Measurements from ENCODE around the gene EGLN1.

Gene EGLN1

GRCh38 chr1:231395998-231396390 lies 26.1 kb downstream of the EGLN1 start:
- DNase-seq = no peak
- H3K4me1 Mint-ChIP-seq (ENCODE audit: low read depth) = peaks cover 63% of the 10 kb centered on the region
- H3K36me3 Mint-ChIP-seq (ENCODE audit: low read depth) = peaks cover 5% of the 10 kb centered on the region
- H3K9me3 Mint-ChIP-seq = no peaks in the 10 kb centered on the region
- peak overlapping the region; percentile 39 for H3K27ac Mint-ChIP-seq
- H3K27me3 Mint-ChIP-seq = no peaks in the 10 kb centered on the region
- H3K4me3 Mint-ChIP-seq = no peak overlapping the region

DNA sequence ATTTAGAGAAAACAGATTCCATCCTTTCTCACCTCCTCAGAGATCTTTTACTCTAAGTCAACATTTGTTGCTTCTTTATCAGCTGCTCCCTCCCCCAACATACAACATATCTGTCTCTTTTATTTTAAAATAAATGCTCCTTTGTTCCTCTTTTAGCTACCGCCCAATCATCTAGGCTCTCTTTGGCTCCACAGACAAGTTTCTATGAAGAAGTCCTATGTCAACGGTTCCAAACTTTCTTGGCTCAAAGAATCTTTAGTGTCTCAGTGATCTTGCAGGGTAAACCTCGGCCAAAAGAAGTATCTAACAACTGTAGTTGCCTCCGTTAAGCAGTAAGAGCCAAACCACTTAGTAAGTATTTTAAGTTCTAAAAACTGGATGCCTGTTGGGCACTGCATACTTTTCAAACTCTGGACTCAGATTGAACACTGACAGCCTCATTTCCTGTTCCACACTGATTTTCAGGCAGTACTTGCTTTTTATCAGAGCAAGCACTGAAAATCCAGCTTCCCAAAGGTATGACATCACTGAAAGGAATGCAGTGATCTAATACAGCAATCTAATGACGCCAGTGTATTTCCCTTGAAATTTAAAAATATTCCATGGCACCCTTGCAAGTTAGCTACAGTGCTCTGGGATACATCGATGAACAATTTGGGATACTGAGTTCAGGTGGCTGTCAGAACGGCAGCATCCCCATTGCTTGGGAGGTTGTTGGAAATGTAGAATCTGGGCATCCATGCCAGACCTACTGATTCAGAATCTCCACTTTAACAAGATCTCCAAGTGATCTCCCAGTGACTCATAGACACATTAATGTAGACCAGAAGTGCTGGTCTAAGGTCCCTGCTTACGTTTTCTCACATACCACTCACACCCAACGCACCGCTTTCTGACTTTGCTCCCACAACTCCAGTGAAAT lies 26.8 kb downstream of the EGLN1 start:
- Mint-ChIP-seq H3K4me3 (no peak overlapping the region), H3K27ac (no peak overlapping the region), H3K4me1 (ENCODE audit: low read depth) (peaks cover 66% of the 10 kb centered on the region), H3K36me3 (ENCODE audit: low read depth) (peaks cover 5% of the 10 kb centered on the region), H3K9me3 (no peaks in the 10 kb centered on the region), H3K27me3 (no peaks in the 10 kb centered on the region)
- DNase-seq = no peak

DNA sequence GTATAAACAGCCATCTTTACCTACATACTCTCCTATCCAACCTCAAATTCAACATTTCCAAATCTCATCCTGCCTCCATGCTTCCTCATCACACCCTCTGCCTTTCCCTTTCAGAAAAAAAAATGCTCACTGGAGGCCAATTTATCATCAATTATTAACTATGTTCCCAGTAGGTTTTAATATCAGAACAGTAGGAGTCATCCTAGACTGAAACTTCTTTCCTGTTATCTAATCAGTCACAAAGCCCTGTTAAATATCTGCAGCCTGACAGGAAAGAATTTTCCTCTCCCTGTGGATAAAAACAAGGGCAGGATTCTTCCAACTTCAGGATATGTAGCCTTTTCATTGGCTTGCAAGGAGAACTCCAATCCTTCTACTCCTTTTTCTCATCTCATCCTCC lies 28.4 kb downstream of the EGLN1 start:
- Mint-ChIP-seq H3K27me3 (no peaks in the 10 kb centered on the region), H3K4me1 (ENCODE audit: low read depth) (peaks cover 65% of the 10 kb centered on the region), H3K27ac (no peak overlapping the region), H3K36me3 (ENCODE audit: low read depth) (peaks cover 10% of the 10 kb centered on the region), H3K4me3 (no peak overlapping the region), H3K9me3 (no peaks in the 10 kb centered on the region)
- no peak for DNase-seq

DNA sequence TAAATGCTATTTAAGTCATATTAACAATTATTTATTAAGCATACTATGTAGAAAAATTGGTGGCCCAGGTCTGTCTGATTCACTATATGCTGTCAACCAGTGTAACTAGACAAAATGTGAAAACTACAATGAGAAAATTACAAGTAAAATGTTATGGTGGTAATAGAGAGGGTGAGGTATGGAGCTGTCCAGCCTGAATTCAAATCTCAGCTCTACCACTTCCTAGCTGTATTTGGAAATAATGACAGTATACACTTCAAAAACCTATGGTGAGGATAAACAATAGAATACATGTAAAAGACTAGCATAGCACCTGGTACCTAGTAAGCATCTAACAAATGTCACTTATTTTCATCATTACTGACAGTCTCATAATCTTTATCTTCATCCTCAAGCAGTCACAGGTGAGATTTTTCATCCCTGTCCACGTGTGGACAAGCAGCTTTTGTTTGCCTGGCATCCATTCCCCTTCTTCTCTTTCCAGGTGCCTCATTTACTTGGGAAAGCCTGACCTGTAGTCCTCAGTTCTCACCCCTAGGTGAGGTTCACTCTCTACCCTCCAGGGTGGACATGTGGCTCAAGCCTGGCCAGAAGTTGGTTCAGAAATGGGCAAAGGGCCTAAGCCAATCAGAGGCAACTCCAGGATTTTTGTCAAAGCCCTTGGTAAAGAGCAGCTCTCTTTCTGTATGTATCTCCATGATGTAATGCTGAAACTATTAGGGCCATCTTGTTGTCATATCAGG lies 29.5 kb downstream of the EGLN1 start:
- H3K36me3 Mint-ChIP-seq (ENCODE audit: low read depth) = peaks cover 10% of the 10 kb centered on the region
- H3K4me1 Mint-ChIP-seq (ENCODE audit: low read depth) = peaks cover 67% of the 10 kb centered on the region
- no peaks in the 10 kb centered on the region for H3K27me3 Mint-ChIP-seq
- no peaks in the 10 kb centered on the region for H3K9me3 Mint-ChIP-seq
- no peak overlapping the region for H3K4me3 Mint-ChIP-seq
- DNase-seq = no peak
- H3K27ac Mint-ChIP-seq = peak overlapping the region; percentile 7

- no peaks in the 10 kb centered on the region for H3K9me3 Mint-ChIP-seq
- DNase-seq = no peak
- H3K27ac Mint-ChIP-seq = peak overlapping the region; percentile 56
- H3K36me3 Mint-ChIP-seq (ENCODE audit: low read depth) = peaks cover 8% of the 10 kb centered on the region
- H3K4me3 Mint-ChIP-seq = no peak overlapping the region
- no peaks in the 10 kb centered on the region for H3K27me3 Mint-ChIP-seq
- H3K4me1 Mint-ChIP-seq (ENCODE audit: low read depth) = peaks cover 57% of the 10 kb centered on the region
These were observed 32.0 kb downstream of the EGLN1 start for GRCh38 chr1:231390071-231390470.

DNA sequence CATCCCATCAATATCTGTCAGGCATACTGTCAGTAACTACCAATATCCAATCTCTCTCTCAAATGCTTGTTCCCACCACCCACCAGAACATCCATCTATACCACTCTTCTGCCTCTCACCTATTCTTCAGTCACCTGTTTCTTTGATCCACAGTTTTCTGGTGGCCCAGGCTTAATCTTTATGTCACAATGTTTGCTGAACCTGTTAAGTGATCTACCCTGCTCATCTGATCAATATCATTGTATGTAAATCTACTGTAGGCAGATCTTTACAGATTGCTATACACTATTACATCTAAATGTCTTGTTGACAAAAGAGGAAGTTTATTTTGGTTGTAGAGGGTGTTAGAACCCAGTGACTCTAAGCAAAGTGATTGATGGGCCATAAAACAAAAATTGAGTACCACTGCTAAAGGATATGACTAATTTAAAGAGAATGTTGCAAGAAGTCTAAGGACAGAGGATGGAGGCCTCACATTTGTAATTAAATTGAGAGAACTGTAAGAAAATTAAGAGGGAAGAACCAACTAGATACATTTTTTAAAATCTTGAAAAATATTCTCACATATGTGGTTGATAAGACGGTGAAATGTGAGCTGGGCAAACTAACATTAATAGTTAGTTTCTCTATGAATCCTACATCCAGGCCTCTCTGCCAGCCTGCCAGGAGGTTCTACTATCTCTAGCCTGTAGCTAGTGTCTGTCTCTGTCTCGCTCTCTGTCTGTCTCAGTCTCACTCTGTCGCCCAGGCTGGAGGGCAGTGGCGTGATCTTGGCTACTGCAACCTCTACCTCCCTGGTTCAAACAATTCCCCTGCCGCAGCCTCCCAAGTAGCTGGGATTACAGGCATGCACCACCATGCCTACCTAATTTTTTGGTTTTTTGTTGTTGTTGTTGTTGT lies 34.1 kb downstream of the EGLN1 start:
- peak overlapping the region; percentile 73 for H3K27ac Mint-ChIP-seq
- no peaks in the 10 kb centered on the region for H3K9me3 Mint-ChIP-seq

DNA sequence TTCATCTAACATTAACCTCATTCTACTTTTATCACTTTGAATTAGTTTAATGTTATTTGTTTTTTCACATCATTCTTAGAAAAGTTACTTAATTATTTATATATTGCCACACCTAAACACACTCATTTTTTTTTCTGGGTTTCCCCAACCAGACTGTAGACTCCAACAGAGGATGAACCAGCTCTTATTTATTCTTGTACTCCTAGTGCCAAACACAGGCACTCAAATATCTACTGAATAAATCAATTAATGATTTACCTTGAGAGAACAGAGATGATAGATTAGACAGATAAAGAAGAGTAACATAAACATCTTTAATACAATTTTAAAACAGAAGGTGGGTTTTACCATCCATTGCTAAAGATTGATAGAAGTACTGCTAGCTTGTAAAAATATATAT lies 35.6 kb downstream of the EGLN1 start:
- Mint-ChIP-seq H3K27me3 (no peaks in the 10 kb centered on the region), H3K4me1 (ENCODE audit: low read depth) (peaks cover 45% of the 10 kb centered on the region), H3K9me3 (no peaks in the 10 kb centered on the region), H3K27ac (no peak overlapping the region), H3K4me3 (no peak overlapping the region), H3K36me3 (ENCODE audit: low read depth) (peaks cover 6% of the 10 kb centered on the region)
- no peak for DNase-seq

More for the DNA sequence above, 34.1 kb downstream of the EGLN1 start:
- peaks cover 45% of the 10 kb centered on the region for H3K4me1 Mint-ChIP-seq (ENCODE audit: low read depth)
- DNase-seq = no peak
- no peaks in the 10 kb centered on the region for H3K27me3 Mint-ChIP-seq
- peaks cover 6% of the 10 kb centered on the region for H3K36me3 Mint-ChIP-seq (ENCODE audit: low read depth)
- no peak overlapping the region for H3K4me3 Mint-ChIP-seq

GRCh38 chr1:231385416-231385748 lies 36.7 kb downstream of the EGLN1 start:
- Mint-ChIP-seq H3K27ac (no peak overlapping the region), H3K9me3 (no peaks in the 10 kb centered on the region)
- DNase-seq = no peak

DNA sequence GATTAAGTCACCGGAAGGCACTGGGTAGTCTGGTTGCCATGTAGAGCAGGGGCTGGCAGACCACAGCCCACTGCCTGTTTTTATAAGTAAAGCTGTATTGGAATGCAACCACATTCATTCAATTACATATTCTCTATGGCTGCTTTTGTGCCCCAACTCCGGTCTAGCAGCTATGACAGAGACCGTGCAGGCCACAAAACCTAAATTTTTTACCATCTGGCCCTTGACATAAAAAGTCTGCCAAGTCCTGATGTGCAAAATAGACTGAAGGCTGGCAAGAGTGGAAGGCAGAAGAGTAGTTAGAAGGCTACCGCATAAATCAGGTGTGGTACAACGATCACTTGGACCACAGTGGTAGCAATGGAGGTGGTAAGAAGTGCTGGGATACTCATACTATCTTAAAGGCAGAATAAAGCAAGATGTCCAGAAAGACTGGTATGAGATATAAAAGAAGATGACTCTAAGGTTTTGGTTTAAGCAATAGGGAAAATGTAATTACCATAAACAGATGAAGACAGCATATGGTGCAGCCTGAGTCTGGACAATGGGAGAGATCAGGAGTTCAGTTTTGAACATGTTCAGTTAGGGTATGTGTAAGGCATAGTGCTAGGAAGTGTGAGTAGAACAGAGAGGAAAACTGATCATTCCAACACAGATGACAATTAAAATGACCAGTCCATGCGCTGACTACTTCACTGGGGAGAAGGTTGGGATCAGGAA lies 37.2 kb downstream of the EGLN1 start:
- Mint-ChIP-seq H3K4me1 (ENCODE audit: low read depth) (peaks cover 38% of the 10 kb centered on the region), H3K4me3 (no peak overlapping the region), H3K9me3 (no peaks in the 10 kb centered on the region), H3K27me3 (no peaks in the 10 kb centered on the region), H3K27ac (no peak overlapping the region), H3K36me3 (ENCODE audit: low read depth) (peaks cover 5% of the 10 kb centered on the region)
- DNase-seq = no peak

More at GRCh38 chr1:231385416-231385748, 36.7 kb downstream of the EGLN1 start:
- H3K4me3 Mint-ChIP-seq = no peak overlapping the region
- H3K27me3 Mint-ChIP-seq = no peaks in the 10 kb centered on the region
- H3K36me3 Mint-ChIP-seq (ENCODE audit: low read depth) = peaks cover 6% of the 10 kb centered on the region
- H3K4me1 Mint-ChIP-seq (ENCODE audit: low read depth) = peaks cover 41% of the 10 kb centered on the region

GRCh38 chr1:231383159-231383860 lies 38.8 kb downstream of the EGLN1 start:
- Mint-ChIP-seq H3K36me3 (ENCODE audit: low read depth) (peaks cover 4% of the 10 kb centered on the region), H3K4me1 (ENCODE audit: low read depth) (peaks cover 42% of the 10 kb centered on the region), H3K4me3 (no peak overlapping the region), H3K27ac (no peak overlapping the region), H3K9me3 (no peaks in the 10 kb centered on the region), H3K27me3 (no peaks in the 10 kb centered on the region)
- no peak for DNase-seq

DNA sequence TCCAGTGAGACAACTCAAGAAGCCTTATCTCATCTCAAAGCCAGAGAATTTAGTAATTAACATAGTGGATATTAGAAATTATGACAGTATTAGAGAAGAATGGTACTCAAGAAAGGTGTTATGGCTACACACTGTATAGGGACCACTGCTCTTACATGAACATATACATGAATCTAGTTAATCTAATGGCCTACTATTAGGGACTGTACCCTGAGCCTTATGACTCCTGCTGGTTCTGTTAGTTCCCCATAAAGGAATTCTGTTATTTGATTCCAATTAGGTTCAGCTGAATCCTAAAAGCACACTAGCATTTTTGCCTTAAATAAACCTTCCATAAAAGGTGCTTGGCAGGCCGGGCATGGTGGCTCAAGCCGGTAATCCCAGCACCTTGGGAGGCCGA lies 39.7 kb downstream of the EGLN1 start:
- H3K36me3 Mint-ChIP-seq (ENCODE audit: low read depth) = peaks cover 4% of the 10 kb centered on the region

DNA sequence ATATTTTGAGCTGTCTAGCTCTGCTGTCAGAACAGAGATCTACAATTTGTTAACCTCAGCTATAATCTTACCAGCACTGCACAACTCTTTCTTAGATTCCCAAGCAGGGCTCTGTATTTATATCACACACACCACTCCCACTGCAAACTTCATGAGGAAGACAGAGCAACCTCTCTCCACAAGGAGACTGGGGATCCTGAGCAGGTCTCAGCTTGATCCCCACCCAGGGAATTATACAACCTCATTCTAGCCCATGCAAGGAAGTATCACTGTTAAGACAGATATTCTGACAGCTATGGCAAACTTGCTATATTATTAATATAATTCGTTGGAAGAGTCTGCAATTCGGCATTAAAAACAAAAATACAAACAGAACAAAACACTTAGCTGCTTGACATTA lies 40.4 kb downstream of the EGLN1 start:
- Mint-ChIP-seq H3K27me3 (no peaks in the 10 kb centered on the region), H3K27ac (peak overlapping the region; percentile 56), H3K4me3 (no peak overlapping the region), H3K4me1 (ENCODE audit: low read depth) (peaks cover 47% of the 10 kb centered on the region), H3K36me3 (ENCODE audit: low read depth) (peaks cover 4% of the 10 kb centered on the region), H3K9me3 (no peaks in the 10 kb centered on the region)
- DNase-seq = no peak

More for the DNA sequence above, 39.7 kb downstream of the EGLN1 start:
- Mint-ChIP-seq H3K9me3 (no peaks in the 10 kb centered on the region), H3K4me3 (no peak overlapping the region), H3K4me1 (ENCODE audit: low read depth) (peaks cover 42% of the 10 kb centered on the region), H3K27me3 (no peaks in the 10 kb centered on the region), H3K27ac (no peak overlapping the region)
- no peak for DNase-seq

DNA sequence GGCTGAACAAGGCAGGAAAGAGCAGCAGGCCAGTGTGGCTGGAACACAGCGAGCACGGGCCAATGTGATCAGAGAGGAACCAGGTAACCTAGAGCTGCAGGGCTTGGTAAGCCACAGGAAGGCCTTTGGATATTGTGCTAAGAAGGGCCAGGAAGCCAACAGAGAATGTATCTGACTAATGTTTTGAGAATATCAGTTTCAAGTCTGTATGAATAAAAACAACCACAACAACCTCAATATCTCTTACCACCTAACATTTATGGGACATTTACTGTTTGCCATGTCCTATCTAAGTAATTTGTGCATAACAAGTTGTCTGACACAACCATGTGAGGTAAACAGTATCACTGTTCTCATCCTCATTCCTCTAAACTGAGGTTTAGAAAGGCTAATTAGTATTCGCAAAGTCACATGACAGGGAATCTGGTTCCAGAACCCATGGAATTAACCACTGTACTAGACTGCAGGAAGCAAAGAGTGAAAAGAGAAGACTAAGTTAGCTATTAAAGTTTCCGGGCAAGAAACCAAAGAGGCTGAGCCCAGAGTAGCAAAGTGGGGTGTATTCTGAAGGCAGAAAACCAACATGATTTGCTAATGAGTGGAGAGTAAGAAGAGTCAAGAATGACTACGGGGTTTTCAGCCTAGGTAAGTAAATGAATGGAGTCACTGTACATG lies 45.1 kb downstream of the EGLN1 start:
- Mint-ChIP-seq H3K27me3 (no peaks in the 10 kb centered on the region), H3K4me3 (no peak overlapping the region), H3K36me3 (ENCODE audit: low read depth) (peaks cover 4% of the 10 kb centered on the region), H3K4me1 (ENCODE audit: low read depth) (peaks cover 51% of the 10 kb centered on the region), H3K9me3 (no peaks in the 10 kb centered on the region), H3K27ac (peak overlapping the region; percentile 84)
- peak; percentile 37 for DNase-seq

Measured in activated T-cell treated with anti-CD3 and anti-CD28 coated beads, Interleukin-2, amount 50 U/mL, for 24 hours (primary cell).